RWPE2 (cell line): ENCODE results near the gene ANKRD33B.
A peak's percentile ranks its signal among the peaks of the same experiment; 100 is the strongest.

Source experiments
- ATAC-seq: fragments of 200-7000 bp; cut with Tn5 transposase; 3 replicates; pipeline ENCODE4 v1.9.1; 2021; ENCODE audit warnings: low read depth
- DNase-seq: peaks from one replicate; pipeline ENCODE4 v3.0.0-alpha.2; 2020; ENCODE audit warnings: low spot score
- H3K27ac ChIP-seq: fragments of 450-650 bp; 2 replicates; pipeline ENCODE4 v1.5.1; 2017; ENCODE audit warnings: mild to moderate bottlenecking; ENCODE audit not compliant: poor library complexity, severe bottlenecking
- H3K27me3 ChIP-seq: fragments of 250-450 bp; sonication (Bioruptor Pico); 2 replicates; pipeline ENCODE4 v1.5.1; 2021; ENCODE audit warnings: mild to moderate bottlenecking, moderate library complexity; ENCODE audit not compliant: insufficient read depth, poor library complexity, severe bottlenecking
- H3K36me3 ChIP-seq: fragments of 250-450 bp; sonication (Bioruptor Pico); 2 replicates; pipeline ENCODE4 v1.5.1; 2020; ENCODE audit warnings: low read depth, mild to moderate bottlenecking, moderate library complexity
- H3K4me1 ChIP-seq: fragments of 250-450 bp; sonication (Bioruptor Pico); 2 replicates; pipeline ENCODE4 v1.5.1; 2021; ENCODE audit warnings: mild to moderate bottlenecking, moderate library complexity; ENCODE audit not compliant: insufficient read depth, poor library complexity, severe bottlenecking
- H3K4me3 ChIP-seq: fragments of 250-450 bp; sonication (Bioruptor Pico); 2 replicates; pipeline ENCODE4 v1.5.1; 2021; ENCODE audit warnings: mild to moderate bottlenecking, moderate library complexity; ENCODE audit not compliant: severe bottlenecking
- H3K9me3 ChIP-seq: fragments of 250-450 bp; sonication (Bioruptor Pico); 2 replicates; pipeline ENCODE4 v1.5.1; 2021; ENCODE audit warnings: mild to moderate bottlenecking, moderate library complexity; ENCODE audit not compliant: severe bottlenecking
- TF ChIP-seq, protein P1 (sequence below): fragments of 450-650 bp; IDR thresholded peaks from one replicate; pipeline ENCODE4 v1.5.1; 2017; ENCODE audit warnings: mild to moderate bottlenecking, moderate library complexity; ENCODE audit not compliant: poor library complexity, severe bottlenecking

Gene ANKRD33B

DNA sequence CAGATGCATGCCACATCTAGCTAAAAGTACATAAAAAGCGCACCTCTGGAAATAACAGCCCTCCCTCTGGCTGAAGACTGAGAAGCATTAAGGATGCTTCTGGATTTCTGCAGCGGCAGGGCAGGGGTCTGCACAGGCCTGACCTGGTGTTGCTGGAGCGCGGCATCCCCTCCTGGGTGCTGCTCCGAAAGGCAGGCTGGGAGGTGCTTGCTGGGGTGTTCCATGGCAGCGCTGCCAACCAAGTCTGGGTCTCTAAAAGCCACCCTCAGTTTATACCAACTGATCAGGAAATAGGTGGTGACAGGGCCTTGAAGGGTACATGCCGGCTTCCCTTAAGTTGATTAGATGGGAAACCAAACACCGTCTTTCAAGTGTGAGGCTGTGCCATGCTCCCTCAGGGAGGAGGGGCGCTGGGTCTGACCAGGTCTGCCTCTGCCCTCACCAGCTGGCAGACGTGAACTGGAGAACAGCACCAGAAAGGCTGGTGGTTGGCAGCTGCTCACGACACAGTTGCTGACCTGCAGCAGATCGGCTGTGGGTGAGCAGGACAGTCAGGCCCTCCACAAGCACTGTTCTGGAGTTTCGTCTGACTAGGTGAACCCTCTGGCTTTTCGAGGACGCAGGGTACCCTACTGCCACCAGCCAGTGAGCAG is 115.6 kb downstream of the ANKRD33B start:
- no peak overlapping the region for H3K4me3 ChIP-seq
- DNase-seq (peak; percentile 51), ATAC-seq (no peak)
- no peaks in the 10 kb centered on the region for H3K9me3 ChIP-seq
- TF ChIP-seq, protein P1, sequence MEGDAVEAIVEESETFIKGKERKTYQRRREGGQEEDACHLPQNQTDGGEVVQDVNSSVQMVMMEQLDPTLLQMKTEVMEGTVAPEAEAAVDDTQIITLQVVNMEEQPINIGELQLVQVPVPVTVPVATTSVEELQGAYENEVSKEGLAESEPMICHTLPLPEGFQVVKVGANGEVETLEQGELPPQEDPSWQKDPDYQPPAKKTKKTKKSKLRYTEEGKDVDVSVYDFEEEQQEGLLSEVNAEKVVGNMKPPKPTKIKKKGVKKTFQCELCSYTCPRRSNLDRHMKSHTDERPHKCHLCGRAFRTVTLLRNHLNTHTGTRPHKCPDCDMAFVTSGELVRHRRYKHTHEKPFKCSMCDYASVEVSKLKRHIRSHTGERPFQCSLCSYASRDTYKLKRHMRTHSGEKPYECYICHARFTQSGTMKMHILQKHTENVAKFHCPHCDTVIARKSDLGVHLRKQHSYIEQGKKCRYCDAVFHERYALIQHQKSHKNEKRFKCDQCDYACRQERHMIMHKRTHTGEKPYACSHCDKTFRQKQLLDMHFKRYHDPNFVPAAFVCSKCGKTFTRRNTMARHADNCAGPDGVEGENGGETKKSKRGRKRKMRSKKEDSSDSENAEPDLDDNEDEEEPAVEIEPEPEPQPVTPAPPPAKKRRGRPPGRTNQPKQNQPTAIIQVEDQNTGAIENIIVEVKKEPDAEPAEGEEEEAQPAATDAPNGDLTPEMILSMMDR, result no peak
- H3K4me1 ChIP-seq, result peaks cover 4% of the 10 kb centered on the region
- no peak overlapping the region for H3K27ac ChIP-seq
- H3K27me3 ChIP-seq, result no peaks in the 10 kb centered on the region
- peaks cover 33% of the 10 kb centered on the region for H3K36me3 ChIP-seq

DNA sequence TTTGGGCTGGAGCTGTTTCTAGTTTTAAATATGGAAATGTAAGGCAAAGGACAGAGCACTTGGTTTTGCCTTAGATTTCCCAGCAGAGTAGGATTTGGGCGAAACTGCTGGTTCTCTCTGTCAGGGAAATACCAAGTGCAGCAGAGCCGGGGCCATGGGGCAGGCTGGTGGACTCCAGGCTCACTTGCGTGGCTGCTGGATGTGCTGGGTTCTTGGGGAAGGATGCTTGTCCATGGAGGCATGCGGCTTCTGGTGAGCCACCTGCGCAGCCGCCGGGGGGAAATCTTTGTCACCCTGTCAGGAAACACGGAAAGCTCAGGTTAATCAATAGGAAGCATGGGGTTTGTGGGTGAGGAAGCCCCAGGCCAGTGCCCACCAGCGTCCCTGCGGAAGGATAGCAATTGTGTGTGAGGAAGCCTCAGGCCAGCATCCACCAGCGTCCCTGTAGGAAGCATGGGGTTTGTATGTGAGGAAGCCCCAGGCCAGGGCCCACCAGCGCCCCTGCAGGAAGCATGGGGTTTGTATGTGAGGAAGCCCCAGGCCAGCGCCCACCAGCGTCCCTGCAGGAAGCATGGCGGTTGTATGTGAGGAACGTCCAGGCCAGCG is 117.1 kb downstream of the ANKRD33B start:
- Histone ChIP-seq H3K4me1 (peaks cover 9% of the 10 kb centered on the region), H3K9me3 (no peaks in the 10 kb centered on the region), H3K36me3 (peaks cover 40% of the 10 kb centered on the region), H3K4me3 (no peak overlapping the region), H3K27ac (no peak overlapping the region), H3K27me3 (no peaks in the 10 kb centered on the region)
- ATAC-seq, result no peak
- DNase-seq, result peak; percentile 56
- TF ChIP-seq, protein P1, result no peak

DNA sequence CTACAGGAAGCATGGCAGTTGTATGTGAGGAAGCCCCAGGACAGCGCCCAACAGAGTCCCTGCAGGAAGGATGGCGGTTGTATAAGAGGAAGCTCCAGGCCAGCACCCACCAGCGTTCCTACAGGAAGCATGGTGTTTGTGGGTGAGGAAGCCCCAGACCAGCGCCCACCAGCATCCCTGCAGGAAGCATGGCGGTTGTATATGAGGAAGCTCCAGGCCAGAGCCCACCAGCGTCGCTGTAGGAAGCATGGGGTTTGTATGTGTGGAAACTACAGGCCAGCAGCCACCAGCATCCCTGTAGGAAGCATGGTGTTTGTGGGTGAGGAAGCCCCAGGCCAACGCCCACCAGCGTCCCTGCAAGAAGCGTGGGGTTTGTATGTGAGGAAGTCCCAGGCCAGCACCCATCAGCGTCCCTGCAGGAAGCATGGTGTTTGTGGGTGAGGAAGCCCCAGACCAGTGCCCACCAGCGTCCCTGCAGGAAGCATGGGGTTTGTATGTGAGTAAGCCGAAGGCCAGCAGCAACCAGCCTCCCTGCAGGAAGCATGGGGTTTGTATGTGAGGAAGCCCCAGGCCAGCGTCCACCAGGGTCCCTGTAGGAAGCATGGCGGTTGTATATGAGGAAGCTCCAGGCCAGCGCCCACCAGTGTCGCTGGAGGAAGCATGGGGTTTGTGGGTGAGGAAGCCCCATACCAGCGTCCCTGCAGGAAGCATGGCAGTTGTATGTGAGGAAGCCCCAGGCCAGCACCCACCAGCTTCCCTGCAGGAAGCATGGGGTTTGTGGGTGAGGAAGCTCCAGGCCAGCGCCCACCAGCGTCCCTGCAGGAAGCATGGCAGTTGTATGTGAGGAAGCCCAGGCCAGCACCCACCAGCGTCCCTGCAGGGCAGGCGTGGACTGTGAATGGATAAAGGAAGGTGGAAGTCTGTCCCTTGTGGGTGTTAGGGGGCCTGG is 118.1 kb downstream of the ANKRD33B start:
- Histone ChIP-seq H3K27ac (no peak overlapping the region), H3K36me3 (peaks cover 47% of the 10 kb centered on the region), H3K27me3 (no peaks in the 10 kb centered on the region), H3K9me3 (no peaks in the 10 kb centered on the region), H3K4me3 (no peak overlapping the region), H3K4me1 (peaks cover 9% of the 10 kb centered on the region)
- peak; percentile 55 for DNase-seq
- TF ChIP-seq, protein P1, result no peak
- no peak for ATAC-seq

DNA sequence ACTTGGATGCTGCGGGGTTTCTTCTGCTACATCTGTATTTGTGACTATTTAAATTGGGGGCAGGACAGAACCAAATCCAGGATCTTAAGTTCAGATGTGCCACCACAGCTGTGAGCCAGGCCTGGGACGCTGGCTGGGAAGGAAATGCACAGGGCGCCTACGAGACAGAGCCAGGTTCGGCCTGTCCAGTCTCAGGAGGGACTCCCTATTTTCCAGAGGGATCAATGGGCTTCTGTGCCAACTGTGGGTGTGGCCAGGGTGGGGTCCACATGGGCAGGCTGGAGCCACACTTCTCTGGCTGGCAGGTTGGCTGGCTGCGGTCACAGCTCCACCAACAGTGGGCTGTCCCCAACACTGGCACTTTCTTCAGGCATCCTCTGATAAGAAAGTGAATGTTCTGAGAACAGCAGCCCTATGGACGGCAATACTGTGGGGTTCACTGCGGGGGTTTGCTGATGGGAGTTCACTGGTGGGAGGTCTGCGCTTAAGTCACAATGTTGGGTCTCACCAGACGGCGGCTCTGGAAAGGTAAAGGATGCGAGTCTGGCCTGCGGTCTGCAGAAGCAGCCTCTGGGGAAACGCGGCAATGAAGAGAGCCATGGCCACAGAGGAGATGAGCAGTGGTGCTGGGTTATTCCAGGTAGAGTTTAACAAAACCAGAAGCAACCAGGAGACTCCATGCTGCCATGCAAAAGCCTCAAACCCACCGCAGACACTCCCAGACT is 119.1 kb downstream of the ANKRD33B start:
- ATAC-seq, result no peak
- Histone ChIP-seq H3K9me3 (no peaks in the 10 kb centered on the region), H3K27me3 (no peaks in the 10 kb centered on the region), H3K4me3 (no peak overlapping the region), H3K4me1 (peaks cover 9% of the 10 kb centered on the region), H3K36me3 (peaks cover 53% of the 10 kb centered on the region), H3K27ac (no peak overlapping the region)
- DNase-seq, result peak; percentile 62
- TF ChIP-seq, protein P1, result no peak
